ENCODE data around the gene SIM2.

Gene SIM2

DNA sequence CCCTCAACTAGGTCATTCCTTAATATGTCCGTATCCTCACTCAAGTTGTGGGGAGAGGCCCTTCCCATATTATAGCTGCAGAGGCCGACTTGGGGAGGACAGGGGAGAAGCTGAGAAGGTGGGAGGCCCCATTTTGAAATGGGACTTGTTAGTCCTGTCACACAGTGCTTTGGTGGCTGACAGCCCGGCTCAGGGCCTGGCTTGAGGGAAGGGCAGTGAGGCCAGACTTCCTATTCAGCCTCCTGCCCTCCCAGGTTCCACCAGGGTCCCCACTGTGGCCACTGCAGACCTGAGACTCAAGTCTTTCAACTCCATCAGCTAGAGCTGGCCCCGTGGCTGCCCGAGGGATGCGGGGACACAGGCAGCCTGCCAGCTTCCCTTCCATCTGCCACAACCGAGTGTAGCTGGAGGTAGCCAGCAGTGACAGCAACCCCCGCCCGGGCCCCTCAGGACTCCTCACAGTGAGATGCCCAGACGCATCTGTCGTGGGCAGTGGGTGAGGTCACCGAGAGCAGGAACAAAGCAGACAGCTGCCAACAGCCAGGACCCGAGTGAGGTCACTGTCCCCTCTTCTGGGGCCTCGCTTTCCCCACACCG is 36.9 kb downstream of the SIM2 start:
- TF ChIP-seq SPI1 (IDR thresholded peaks at IDR 0.05; ENCODE audit: borderline replicate concordance, low read depth), result no peak
- no peak for TF ChIP-seq POLR2AphosphoS5 (IDR thresholded peaks at IDR 0.05; ENCODE audit: low read depth)
- TF ChIP-seq GABPA (IDR thresholded peaks at IDR 0.05; ENCODE audit: low read depth), result no peak
- TF ChIP-seq, protein P1, sequence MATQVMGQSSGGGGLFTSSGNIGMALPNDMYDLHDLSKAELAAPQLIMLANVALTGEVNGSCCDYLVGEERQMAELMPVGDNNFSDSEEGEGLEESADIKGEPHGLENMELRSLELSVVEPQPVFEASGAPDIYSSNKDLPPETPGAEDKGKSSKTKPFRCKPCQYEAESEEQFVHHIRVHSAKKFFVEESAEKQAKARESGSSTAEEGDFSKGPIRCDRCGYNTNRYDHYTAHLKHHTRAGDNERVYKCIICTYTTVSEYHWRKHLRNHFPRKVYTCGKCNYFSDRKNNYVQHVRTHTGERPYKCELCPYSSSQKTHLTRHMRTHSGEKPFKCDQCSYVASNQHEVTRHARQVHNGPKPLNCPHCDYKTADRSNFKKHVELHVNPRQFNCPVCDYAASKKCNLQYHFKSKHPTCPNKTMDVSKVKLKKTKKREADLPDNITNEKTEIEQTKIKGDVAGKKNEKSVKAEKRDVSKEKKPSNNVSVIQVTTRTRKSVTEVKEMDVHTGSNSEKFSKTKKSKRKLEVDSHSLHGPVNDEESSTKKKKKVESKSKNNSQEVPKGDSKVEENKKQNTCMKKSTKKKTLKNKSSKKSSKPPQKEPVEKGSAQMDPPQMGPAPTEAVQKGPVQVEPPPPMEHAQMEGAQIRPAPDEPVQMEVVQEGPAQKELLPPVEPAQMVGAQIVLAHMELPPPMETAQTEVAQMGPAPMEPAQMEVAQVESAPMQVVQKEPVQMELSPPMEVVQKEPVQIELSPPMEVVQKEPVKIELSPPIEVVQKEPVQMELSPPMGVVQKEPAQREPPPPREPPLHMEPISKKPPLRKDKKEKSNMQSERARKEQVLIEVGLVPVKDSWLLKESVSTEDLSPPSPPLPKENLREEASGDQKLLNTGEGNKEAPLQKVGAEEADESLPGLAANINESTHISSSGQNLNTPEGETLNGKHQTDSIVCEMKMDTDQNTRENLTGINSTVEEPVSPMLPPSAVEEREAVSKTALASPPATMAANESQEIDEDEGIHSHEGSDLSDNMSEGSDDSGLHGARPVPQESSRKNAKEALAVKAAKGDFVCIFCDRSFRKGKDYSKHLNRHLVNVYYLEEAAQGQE (IDR thresholded peaks at IDR 0.05; ENCODE audit: insufficient replicate concordance, low read depth), result no peak
- TF ChIP-seq, protein P2, sequence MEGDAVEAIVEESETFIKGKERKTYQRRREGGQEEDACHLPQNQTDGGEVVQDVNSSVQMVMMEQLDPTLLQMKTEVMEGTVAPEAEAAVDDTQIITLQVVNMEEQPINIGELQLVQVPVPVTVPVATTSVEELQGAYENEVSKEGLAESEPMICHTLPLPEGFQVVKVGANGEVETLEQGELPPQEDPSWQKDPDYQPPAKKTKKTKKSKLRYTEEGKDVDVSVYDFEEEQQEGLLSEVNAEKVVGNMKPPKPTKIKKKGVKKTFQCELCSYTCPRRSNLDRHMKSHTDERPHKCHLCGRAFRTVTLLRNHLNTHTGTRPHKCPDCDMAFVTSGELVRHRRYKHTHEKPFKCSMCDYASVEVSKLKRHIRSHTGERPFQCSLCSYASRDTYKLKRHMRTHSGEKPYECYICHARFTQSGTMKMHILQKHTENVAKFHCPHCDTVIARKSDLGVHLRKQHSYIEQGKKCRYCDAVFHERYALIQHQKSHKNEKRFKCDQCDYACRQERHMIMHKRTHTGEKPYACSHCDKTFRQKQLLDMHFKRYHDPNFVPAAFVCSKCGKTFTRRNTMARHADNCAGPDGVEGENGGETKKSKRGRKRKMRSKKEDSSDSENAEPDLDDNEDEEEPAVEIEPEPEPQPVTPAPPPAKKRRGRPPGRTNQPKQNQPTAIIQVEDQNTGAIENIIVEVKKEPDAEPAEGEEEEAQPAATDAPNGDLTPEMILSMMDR (IDR thresholded peaks at IDR 0.05; ENCODE audit: insufficient read depth, low read length), result no peak
- Histone ChIP-seq H3K4me3 (replicated peaks; ENCODE audit: insufficient read depth, low read length) (no peak overlapping the region), H3K27ac (replicated peaks) (no peak overlapping the region), H3K27me3 (ENCODE audit: insufficient read depth, poor library complexity, severe bottlenecking) (no peaks in the 10 kb centered on the region)
- DNase-seq (ENCODE audit: low read depth in 1 of 2, low spot score in 1 of 2), result no peak

DNA sequence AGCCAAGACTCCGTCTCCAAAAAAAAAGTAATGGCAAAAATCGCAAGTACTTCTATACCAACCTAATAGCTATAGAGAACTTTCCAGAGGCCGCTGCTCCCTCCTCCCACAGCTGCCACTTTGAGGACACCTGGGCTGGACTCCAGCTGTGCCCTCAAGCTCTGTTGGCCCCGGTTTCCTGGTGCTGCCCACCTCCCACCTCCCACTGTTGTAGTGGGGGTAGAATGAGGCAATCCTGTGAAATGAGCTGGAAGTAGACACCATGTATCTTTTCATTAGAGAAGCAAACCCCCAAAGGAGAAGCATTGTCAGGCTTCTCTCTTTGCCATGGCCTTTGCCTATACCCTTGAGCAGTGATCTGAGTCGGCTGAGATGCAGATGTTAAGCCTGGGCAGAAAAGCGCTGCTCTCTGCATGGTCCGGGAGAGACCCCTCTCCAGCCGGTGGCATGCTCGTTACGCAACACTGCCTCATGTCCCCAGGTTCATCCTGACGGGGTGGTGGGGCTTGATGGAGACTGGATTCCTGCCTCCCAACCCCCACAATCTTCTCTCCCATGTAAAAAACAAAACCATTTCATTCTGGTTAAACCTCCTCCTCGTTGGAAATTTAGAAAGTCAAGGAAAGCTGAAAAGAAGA is 39.7 kb downstream of the SIM2 start:
- Histone ChIP-seq H3K4me3 (replicated peaks; ENCODE audit: insufficient read depth, low read length) (no peak overlapping the region), H3K27ac (replicated peaks) (no peak overlapping the region), H3K27me3 (ENCODE audit: insufficient read depth, poor library complexity, severe bottlenecking) (no peaks in the 10 kb centered on the region)
- DNase-seq (ENCODE audit: low read depth in 1 of 2, low spot score in 1 of 2), result no peak
- TF ChIP-seq, protein P2 (IDR thresholded peaks at IDR 0.05; ENCODE audit: insufficient read depth, low read length), result no peak
- TF ChIP-seq POLR2AphosphoS5 (IDR thresholded peaks at IDR 0.05; ENCODE audit: low read depth), result no peak
- TF ChIP-seq GABPA (IDR thresholded peaks at IDR 0.05; ENCODE audit: low read depth), result no peak
- no peak for TF ChIP-seq SPI1 (IDR thresholded peaks at IDR 0.05; ENCODE audit: borderline replicate concordance, low read depth)
- TF ChIP-seq, protein P1 (IDR thresholded peaks at IDR 0.05; ENCODE audit: insufficient replicate concordance, low read depth), result no peak

DNA sequence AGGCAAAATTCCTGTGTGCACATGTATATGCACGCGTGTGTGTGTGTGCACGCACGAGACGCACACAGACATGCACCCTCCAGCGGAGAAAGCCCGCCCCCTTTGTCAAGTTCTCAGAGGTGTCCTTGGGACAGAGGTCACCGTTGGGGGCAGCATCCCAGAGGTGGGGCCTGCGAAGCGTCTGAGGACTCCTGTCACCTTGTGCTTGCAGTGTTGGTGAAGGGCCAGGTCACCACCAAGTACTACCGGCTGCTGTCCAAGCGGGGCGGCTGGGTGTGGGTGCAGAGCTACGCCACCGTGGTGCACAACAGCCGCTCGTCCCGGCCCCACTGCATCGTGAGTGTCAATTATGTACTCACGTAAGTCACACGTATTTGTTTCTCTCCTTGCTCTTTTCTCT is 42.6 kb downstream of the SIM2 start:
- H3K4me3 ChIP-seq (replicated peaks; ENCODE audit: insufficient read depth, low read length), result no peak overlapping the region
- TF ChIP-seq GABPA (IDR thresholded peaks at IDR 0.05; ENCODE audit: low read depth), result no peak
- TF ChIP-seq, protein P1 (IDR thresholded peaks at IDR 0.05; ENCODE audit: insufficient replicate concordance, low read depth), result no peak
- no peak for TF ChIP-seq POLR2AphosphoS5 (IDR thresholded peaks at IDR 0.05; ENCODE audit: low read depth)
- TF ChIP-seq, protein P2 (IDR thresholded peaks at IDR 0.05; ENCODE audit: insufficient read depth, low read length), result no peak
- no peak for TF ChIP-seq SPI1 (IDR thresholded peaks at IDR 0.05; ENCODE audit: borderline replicate concordance, low read depth)
- DNase-seq (ENCODE audit: low read depth in 1 of 2, low spot score in 1 of 2), result no peak
- H3K27me3 ChIP-seq (ENCODE audit: insufficient read depth, poor library complexity, severe bottlenecking), result peaks cover 14% of the 10 kb centered on the region
- H3K27ac ChIP-seq (replicated peaks), result no peak overlapping the region
